Muscle of back (tissue), 11 donors: ENCODE data around the gene AXDND1. TPM values are rescaled to one million over a fixed set of nuclear protein-coding genes. Genes with fewer than 3 reads are reported as not detected.
"Not testable (repeated sequence)": the region's sequence is repeated elsewhere in the genome, so short reads cannot be mapped to it uniquely, and the experiment has no call there.

Source experiments
- DNase-seq, 3 donors: peaks; one replicate each; pipeline versions ENCODE4 v3.0.0 to v3.0.0-alpha.2; 2013
- polyA plus RNA-seq, 10 donors: library from polyadenylated mRNA; unstranded; fragments of 120-200 nt; gene quantifications; one replicate each; pipeline ENCODE4 v1.2.1, GENCODE V29; 2013; ENCODE audit not compliant: insufficient read length in 10 of 10

The AXDND1 gene
- polyA plus RNA-seq, 10 donors: 0.08 to 0.30 (median 0.13) TPM; not detected in 4

DNA sequence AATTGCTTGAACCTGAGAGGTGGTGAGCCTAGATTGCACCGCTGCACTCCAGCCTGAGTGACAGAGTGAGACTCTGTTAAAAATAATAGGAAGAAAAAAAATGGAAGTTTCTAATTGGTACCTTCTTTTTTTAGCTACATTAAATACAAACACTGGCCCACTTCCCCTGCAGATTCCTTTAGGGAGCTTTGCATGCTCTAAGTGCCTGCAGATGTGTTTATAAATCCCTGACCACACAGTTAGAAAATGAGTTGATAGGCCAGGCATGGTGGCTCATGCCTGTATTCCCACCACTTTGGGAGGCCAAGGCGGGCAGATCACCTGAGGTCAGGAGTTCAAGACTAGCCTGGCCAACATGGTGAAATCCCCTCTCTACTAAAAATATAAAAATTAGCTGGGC lies 4.1 kb upstream of the AXDND1 start:
- DNase-seq: not testable (repeated sequence)

DNA sequence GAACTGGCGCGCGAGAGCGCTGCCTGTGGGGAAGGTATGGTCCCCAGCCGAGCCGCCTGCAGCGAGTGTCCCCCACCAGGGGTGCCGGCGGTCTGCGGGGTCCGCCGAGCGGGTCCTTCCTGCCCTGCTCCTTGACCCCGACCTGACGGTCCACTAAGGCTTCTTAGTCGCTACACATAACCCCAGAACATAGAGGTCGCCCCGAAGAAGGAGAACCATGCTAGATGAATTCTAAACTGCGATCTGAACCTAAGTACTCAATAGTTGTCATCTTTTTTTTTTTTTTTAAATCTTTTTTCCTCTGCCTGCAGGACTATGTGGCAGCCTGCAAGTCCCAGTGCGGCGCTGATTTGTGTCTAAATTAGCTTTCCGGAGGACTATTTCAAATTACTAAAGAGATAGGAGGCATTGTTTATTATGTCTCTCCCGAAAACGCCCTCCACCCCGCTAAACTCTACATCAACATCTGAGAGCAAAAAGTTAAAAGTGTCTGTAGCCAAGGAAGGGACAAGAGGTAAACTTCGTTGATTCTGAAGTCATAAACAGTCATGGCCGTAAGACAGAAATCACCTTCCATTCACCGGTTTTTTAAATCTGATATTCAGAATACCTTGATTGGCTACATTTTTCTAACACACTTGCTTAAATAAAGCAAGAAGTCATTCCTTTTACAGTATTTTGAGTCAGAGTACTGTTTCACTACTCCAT lies 476 bp downstream of the AXDND1 start:
- DNase-seq: no peak

DNA sequence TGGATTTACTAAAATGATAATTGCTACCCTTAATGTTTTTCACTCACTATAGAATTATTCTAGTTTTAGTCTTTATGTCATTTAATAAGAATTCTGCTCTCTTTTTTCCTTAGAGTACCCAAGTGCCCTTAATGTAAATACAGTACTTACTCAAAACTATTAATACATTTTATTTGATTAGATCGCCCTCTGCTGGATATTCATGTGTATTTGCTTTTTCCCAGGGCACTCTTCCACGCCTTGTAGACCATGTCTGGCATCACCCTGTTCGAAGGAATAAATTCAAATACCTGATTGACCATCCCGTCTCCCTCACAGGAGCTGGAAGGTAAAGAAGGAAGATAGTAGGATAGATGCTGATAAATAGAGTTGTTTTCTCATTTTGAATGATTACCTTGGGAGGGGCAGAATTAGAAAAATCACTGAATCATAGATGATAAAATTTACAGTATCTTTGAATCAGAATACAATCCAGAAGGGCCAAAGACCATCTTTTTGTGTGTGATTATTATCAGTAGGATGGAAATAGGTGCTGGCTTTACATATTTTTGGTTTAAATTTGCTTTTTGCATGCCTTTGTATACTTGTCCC lies 4.1 kb downstream of the AXDND1 start:
- DNase-seq: peak; percentile 65 to 77 (median 72)

DNA sequence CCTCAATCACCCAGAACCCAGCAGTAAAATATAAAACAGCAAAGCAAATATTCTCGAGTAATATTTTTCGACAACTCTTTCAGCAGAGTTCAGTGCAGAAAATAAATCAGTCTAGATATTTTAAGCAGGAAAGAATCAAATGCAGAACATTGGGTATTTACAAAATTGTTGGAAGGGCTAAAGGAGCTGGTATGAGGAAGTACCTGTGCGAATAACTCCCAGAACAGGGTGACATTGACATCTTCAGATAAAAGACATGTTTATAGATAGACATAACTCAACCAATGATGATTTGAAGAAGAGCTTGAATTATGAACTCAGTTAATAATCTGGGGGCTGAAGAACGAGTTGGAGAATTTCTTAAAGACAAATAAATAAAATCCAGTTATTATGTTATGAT lies 6.4 kb downstream of the AXDND1 start:
- no peak for DNase-seq

DNA sequence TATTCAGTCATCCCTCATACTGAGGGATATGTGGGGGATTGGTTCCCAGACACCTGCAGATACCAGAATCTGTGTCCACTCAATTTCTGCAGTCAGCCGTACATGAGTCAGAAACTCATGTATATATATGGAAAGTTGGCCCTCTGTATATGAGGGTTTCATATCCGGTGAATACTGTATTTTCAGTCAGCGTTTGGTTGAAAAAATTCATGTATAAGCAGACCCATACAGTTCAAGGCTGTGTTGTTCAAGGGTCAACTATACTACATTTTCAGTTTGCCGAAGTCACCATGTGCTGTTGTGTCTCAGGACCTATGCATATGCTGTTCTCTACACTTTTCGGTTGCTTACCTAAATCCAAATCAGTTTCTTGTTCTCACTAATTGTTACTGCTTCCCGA lies 10.5 kb downstream of the AXDND1 start:
- no peak for DNase-seq

DNA sequence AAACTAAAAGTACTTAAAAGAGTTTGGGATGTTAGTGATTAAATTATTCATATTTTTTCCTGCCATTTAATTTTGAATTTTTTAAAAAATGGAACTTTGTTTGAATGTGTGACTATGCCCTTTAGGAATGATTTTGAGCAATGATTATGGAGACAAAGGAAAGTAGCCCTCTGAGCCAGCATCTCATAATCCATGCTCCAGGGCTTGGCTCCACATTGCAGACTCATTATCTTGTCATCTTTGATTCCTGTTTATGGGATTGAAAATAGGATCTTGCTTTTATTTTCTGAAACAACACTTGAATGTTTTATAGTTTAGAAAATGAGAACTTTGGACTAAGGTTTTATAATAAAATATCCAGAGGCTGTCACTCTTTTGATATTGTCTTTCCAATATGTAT lies 14.5 kb downstream of the AXDND1 start:
- no peak for DNase-seq

DNA sequence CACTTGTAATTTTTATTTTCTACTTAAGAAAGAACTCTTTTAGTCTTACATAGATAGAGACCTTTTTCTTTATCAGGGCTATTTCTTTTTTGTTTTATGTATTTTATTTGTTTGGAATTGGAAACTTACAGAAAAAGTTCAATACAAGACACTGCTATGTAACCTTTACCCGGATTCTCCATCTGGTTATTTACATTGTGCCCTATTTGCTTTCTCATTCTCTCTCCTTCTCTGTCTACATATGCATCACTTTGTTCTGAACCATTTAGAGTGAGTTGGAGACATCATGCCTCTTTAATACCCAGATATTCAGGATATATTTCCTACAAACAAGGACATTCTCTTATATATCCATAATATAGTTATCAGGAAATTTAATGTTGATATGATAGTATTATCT lies 18.3 kb downstream of the AXDND1 start:
- no peak for DNase-seq

DNA sequence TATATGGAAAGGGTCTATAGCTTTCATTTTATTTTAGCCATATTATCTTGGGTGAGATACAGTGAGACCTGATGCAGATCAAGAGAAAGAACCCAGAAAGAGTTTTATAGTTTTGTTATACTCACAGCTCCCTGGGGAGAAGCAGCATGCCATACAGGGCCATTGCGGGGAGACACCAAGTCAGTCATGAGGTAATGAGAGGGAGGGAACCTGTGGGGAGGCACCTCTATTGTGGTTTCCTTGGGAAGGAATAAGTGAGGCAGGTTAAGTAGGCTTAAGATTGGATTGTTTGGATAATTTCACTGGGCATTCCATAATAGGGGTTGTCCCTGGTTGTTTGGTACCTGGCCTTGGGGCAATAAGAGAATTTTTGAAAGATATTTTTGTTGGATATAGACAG lies 19.7 kb downstream of the AXDND1 start:
- DNase-seq: no peak

DNA sequence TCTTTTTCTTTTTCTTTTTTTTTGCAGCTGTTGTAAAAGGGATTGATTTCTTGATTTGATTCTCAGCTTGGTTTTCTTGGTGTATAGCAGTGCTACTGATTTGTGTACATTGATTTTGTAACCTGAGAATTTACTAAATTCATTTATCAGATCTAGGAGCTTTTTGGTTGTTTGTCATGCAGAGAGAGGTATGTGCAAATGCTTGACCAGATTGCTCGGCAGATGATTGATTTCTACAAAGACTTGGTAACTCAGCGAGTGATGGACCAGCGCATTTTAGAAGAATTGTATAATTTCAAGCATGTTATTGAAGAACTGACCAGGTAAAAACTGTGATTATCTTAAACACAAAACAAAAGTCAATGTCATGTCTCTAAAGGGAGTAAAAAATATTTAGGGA lies 27.9 kb downstream of the AXDND1 start:
- no peak for DNase-seq

DNA sequence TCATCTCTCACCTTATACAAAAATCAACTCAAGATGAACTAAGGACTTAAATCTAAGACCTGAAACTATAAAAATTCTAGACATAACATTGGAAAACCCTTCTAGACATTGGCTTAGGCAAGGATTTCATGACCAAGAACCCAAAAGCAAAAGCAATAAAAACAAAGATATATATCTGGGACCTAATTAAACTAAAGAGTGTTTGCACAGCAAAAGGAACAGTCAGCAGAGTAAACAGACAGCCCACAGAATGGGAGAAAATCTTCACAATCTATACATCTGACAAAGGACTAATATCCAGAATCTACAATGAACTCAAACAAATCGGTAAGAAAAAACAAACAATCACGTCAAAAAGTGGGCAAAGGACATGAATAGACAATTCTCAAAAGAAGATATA lies 33.6 kb downstream of the AXDND1 start:
- not testable (repeated sequence) for DNase-seq

DNA sequence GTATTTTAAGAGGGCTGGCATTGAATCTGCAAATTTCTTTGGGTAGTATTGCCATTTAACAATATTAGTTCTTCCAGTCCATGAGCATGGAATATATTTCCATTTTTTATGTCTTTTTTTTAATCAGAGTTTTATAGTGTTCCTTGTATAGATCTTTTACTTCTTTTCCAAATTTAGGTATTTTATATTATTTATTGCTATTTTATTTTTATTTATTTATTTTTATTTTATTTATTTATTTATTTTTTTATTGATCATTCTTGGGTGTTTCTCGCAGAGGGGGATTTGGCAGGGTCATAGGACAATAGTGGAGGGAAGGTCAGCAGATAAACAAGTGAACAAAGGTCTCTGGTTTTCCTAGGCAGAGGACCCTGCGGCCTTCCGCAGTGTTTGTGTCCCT lies 52.0 kb downstream of the AXDND1 start:
- DNase-seq: not testable (repeated sequence)

DNA sequence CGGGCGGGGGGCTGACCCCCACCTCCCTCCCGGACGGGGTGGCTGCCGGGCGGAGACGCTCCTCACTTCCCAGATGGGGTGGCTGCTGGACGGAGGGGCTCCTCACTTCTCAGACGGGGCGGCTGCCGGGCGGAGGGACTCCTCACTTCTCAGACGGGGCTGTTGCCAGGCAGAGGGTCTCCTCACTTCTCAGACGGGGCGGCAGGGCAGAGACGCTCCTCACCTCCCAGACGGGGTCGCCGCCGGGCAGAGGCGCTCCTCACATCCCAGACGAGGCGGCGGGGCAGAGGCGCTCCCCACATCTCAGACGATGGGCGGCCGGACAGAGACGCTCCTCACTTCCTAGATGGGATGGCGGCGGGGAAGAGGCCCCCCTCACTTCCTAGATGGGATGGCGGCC lies 52.9 kb downstream of the AXDND1 start:
- not testable (repeated sequence) for DNase-seq

DNA sequence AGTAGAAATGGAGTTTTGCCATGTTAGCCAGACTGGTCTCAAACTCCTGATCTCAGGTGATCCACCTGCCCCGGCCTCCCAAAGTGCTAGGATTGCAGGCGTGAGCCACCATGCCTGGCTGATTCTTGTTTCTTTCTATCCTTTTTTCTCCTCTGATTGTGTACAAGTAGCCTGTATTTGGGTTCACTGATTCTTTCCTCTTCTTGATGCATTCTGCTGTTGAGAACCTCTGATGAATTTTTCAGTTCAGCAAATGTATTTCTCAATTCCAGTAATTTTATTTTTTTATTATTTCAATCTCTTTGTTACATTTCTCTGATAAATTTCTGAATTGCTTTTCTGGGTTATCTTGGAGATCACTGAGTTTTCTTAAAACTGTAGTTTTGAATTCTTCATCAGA lies 58.8 kb downstream of the AXDND1 start:
- no peak for DNase-seq

DNA sequence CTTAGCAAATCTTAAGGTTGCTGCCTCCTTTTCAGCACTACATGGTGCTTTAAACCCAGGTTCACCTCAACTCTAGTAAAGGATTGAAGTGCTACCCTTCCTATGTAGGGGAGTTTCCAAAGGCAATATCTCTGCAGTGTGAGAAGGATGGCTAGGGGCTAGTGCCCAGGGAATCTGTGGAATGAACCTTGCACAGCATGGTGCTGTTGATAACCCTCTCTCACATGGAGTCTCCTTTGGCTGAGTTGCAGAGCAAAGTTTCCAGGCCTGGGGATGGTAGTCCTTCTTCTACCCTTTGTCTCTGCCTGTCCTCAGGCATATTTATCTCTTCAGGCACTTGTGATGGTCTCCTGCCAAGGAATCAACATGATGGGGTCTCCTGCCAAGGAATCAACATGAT lies 59.4 kb downstream of the AXDND1 start:
- no peak for DNase-seq

DNA sequence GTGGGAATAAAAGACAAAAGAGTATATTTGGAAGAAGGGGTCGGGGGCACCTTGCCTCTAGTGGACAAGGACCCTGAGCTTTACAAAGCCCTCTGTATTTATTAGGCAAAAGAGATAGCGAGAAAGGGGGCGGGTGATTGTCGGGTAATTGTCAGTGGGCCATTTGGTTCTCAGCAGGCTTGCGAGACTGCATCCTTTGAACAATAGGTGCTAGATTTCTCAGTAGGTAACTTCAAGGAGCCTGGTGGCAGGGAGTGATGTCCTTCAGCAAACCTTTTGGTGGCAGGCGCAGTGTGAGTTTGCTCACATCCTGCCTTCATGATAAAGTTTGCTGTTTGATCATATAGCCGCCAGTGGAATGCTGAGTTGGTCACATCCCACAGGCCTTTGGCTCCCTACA lies 71.4 kb downstream of the AXDND1 start:
- no peak for DNase-seq

DNA sequence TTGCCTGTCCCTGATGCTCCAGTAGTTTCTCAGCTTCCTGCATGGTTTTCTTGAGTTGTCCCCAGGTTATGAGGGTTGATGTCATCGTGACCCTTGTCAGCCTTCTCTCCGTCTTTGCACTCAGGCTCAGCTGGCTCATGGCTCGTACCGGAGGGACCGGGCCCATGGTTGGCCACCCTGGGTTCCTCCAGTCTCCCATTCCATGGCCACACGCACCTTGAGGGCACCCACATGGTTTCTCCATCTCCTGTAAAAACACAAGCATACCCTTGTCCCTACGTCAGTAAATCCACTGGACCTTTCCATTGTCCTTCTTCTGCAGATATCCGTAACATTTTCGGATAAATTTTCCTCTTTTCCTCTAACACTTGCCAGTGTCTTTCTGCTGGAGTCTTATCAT lies 73.9 kb downstream of the AXDND1 start:
- not testable (repeated sequence) for DNase-seq

DNA sequence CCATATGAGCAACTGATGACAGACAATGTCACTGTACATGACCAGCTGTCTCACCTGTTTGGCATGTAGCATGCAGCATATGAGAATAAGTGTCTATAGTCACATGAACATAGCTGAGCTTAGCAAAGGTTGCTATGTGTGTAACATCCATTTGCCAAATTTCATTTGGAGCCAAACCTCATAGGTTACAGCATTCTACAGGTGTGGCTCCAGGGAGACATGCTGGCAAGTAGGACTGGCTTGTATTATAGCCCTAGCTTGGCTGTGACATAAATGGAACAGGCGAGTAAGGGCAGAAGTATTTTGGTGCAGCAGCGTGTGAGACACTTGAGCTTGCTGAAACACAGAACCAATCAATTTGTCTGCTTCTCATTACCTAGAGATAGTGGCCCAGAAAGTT lies 74.5 kb downstream of the AXDND1 start:
- not testable (repeated sequence) for DNase-seq

DNA sequence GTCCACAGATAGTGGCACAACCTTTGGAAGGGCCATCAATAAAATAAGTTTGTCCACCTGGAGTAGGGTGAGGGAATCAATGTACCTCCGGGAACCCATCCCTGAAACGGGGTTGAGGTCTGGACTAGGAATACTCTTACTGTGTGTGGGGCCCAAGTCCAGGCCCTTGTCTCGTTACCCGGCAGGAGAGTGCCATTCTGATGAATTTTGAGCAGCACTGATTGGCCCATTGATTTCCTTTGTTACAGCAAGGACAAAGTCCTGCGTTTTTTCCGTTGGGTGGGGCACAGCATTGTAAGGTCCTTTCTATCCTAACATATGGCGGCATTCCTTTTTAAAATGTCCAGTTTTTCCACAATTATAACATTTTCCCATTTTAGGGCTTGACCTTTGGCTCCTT lies 75.2 kb downstream of the AXDND1 start:
- no peak for DNase-seq

DNA sequence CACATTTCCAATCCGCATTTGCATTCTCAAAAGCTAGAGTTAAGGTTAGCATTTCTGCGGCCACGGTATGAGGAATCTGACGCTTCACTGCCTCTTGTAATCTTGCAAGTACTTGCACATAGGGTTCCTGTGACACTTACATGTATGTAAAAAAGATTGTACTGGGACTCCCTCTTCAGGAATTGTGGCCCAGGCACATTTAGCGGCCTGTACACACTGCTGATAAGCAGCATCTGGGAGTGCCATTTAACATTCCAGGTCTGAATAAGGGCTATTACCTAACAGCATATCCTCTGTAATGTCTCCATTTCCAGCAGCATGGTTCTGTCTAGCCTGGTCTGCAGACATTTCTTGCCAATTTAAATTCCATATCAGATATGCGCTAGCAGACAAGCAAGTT lies 75.7 kb downstream of the AXDND1 start:
- DNase-seq: no peak

DNA sequence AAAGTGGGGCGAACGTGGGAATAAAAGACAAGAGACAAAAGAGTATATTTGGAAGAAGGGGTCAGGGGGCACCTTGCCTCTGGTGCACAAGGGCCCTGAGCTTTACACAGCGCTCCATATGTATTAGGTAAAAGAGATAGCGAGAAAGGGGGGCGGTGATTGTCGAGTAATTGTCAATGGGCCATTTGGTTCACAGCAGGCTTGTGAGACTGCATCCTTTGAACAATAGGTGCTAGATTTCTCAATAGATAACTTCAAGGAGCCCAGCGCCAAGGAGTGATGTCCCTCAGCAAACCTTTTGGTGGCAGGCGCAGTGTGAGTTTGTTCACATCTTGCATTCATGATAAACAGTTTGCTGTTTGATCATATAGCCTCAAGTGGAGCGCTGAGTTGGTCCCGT lies 77.1 kb downstream of the AXDND1 start:
- DNase-seq: not testable (repeated sequence)

DNA sequence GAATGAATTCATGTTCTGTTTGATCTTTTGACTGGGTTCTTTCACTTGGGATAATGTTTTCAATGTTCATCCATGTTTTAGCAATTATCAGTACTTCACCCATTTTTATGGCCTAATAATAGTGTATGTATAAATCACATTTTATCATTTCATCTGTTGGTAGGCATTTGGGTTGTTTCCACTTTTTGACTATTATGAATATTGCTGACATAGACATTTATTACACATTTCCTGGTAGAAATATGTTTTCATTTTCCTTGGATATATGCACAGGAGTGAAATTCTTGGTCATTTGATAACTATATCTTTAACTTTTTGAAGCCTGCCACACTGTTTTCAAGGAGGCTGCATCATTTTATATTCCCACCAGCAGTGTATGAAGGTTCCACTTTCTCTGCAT lies 79.8 kb downstream of the AXDND1 start:
- no peak for DNase-seq

DNA sequence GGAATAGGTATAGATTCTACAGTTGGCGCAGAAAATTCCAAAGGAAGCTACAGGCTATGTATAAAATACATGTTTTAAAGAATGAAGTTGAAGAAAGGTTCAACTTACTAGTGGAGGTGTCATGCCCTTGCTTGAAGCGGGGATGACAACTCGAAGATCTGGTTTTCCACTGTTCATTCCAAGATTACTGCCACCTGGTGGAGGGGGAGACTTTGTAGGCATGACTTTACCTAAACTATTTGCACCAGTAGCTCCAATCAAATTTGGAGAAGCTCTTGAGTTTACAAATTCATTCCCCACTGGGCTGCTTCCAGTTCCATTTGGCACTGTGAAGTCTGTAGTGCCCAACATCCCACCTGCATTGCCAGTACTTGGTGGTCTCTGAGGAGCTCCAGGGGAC lies 81.7 kb downstream of the AXDND1 start:
- no peak for DNase-seq

DNA sequence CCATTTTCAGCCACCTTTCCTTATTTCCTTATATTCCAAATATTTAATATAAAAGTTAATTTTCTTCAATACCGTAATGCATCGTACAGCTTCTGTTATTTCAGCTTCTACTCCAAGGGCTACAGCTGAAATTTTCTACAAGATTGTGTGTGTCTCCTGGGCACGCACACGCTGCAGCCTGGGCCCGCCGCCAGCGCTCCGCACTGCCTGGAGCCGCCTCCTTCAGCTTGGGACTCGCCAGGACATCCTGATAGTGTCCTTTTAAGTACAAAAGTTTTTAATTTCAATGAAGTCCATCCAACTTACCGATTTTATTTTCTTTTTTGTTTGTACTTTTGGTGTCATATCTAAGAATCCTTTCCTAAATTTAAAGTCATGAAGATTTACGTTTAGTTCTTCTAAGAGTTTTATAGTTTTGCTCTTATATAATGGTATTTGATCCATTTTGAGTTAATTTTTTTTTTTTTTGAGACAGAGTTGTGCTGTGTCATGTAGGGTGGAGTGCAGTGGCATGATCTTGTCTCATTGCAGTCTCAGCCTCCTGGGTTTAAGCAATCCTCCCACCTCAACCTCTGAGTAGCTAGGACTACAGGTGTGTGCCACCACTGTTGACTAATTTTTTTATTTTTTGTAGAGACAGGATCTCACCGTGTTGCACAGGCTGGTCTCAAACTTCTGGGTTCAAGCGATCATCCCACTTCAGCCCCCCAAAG lies 82.8 kb downstream of the AXDND1 start:
- peak in 2 of 3 donors; percentile 3 to 14 for DNase-seq
